Effector memory CD4-positive, alpha-beta T cell (primary cell): ENCODE data around the gene THAP7.
"Not testable (repeated sequence)": the region's sequence is repeated elsewhere in the genome, so short reads cannot be mapped to it uniquely, and the experiment has no call there.

Experiments used
- DNase-seq, 3 donors: peaks; one replicate each; pipeline ENCODE4 v3.0.0-alpha.2; 2020
- H3K27ac ChIP-seq: 2 replicates; pipeline ENCODE4 v1.7.0; 2013; ENCODE audit warnings: mild to moderate bottlenecking, low read length, moderate library complexity; ENCODE audit not compliant: insufficient read depth, poor library complexity, severe bottlenecking
- H3K27me3 ChIP-seq: replicated peaks from 2 replicates; pipeline ENCODE4 v1.7.0; 2013; ENCODE audit warnings: mild to moderate bottlenecking, low read length; ENCODE audit not compliant: insufficient read depth, control insufficient read depth, poor library complexity, severe bottlenecking
- H3K36me3 ChIP-seq: 2 replicates; pipeline ENCODE4 v1.7.0; 2013; ENCODE audit warnings: mild to moderate bottlenecking, low read length, moderate library complexity; ENCODE audit not compliant: control insufficient read depth, insufficient read depth
- H3K4me1 ChIP-seq: 2 replicates; pipeline ENCODE4 v1.7.0; 2013; ENCODE audit warnings: low read length, mild to moderate bottlenecking; ENCODE audit not compliant: control insufficient read depth, insufficient read depth, poor library complexity, severe bottlenecking
- H3K4me3 ChIP-seq: 2 replicates; pipeline ENCODE4 v1.7.0; 2013; ENCODE audit warnings: low read length, low read depth, mild to moderate bottlenecking; ENCODE audit not compliant: insufficient read depth, poor library complexity, severe bottlenecking
- H3K9me3 ChIP-seq: 2 replicates; pipeline ENCODE4 v1.7.0; 2013; ENCODE audit warnings: mild to moderate bottlenecking, low read length, moderate library complexity; ENCODE audit not compliant: control insufficient read depth

The THAP7 gene

GRCh38 chr22:21042978-21043859 is 41.3 kb upstream of the THAP7 start:
- Histone ChIP-seq H3K27me3 (no peaks in the 10 kb centered on the region), H3K4me1 (peaks cover 20% of the 10 kb centered on the region), H3K9me3 (no peaks in the 10 kb centered on the region), H3K27ac (no peak overlapping the region), H3K36me3 (no peaks in the 10 kb centered on the region), H3K4me3 (no peak overlapping the region)
- DNase-seq, result no peak

DNA sequence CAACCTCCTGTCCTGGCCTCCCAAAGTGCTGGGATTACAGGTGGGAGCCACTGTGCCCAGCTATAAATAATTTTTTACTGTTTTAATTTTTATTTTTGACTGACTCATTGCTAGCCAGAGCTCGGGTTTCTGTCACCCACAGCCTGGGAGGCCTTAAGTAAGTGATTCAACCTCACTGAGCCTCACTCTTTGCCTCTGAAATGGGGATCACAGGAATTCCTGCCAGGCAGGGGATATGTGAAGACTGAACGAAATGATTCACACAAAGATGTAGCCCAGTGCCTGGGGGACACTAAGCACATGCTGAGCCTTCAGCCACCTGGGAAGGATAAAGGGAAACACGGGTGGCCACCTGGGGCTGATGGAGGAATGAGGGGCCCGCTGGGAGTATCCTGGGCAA is 40.0 kb upstream of the THAP7 start:
- no peak for DNase-seq
- peaks cover 20% of the 10 kb centered on the region for H3K4me1 ChIP-seq

GRCh38 chr22:21039158-21039557 is 37.2 kb upstream of the THAP7 start:
- H3K4me3 ChIP-seq, H3K9me3 ChIP-seq, H3K36me3 ChIP-seq, H3K27ac ChIP-seq, H3K4me1 ChIP-seq, H3K27me3 ChIP-seq, DNase-seq: not testable (repeated sequence)

More for the DNA sequence above, 40.0 kb upstream of the THAP7 start:
- H3K36me3 ChIP-seq, result no peaks in the 10 kb centered on the region
- H3K9me3 ChIP-seq, result no peaks in the 10 kb centered on the region
- H3K4me3 ChIP-seq, result no peak overlapping the region
- no peak overlapping the region for H3K27ac ChIP-seq
- no peaks in the 10 kb centered on the region for H3K27me3 ChIP-seq

GRCh38 chr22:21038405-21038804 is 36.5 kb upstream of the THAP7 start:
- Histone ChIP-seq H3K27ac (no peak overlapping the region), H3K4me1 (no peaks in the 10 kb centered on the region), H3K9me3 (no peaks in the 10 kb centered on the region), H3K36me3 (no peaks in the 10 kb centered on the region), H3K4me3 (no peak overlapping the region), H3K27me3 (no peaks in the 10 kb centered on the region)
- no peak for DNase-seq

- peaks cover 7% of the 10 kb centered on the region for H3K4me1 ChIP-seq
- H3K36me3 ChIP-seq, result no peaks in the 10 kb centered on the region
- no peak overlapping the region for H3K27ac ChIP-seq
- H3K27me3 ChIP-seq, result peaks cover 8% of the 10 kb centered on the region
- H3K4me3 ChIP-seq, result no peak overlapping the region
- no peak for DNase-seq
- H3K9me3 ChIP-seq, result no peaks in the 10 kb centered on the region
These were observed 33.1 kb upstream of the THAP7 start for GRCh38 chr22:21034989-21035388.

DNA sequence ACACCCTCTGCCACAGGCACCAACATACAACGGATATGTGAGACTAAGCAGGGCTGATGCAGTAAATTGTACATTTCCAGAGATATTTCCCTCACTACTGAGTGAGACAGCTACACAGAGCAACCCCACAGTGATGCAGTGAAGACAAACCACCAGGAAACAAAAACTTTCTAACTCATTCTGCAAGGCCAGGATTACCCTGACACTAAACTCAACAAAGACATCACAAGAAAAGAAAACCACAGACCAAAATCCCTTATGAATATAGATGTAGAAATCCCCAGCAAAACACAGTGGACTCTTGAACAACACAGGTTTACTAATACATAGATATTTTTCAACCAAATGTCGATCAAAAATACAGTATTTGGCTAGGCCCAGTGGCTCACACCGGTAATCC is 32.0 kb upstream of the THAP7 start:
- peaks cover 7% of the 10 kb centered on the region for H3K4me1 ChIP-seq
- H3K36me3 ChIP-seq, result no peaks in the 10 kb centered on the region
- DNase-seq, result no peak
- peaks cover 8% of the 10 kb centered on the region for H3K27me3 ChIP-seq
- H3K9me3 ChIP-seq, result no peaks in the 10 kb centered on the region
- H3K27ac ChIP-seq, result no peak overlapping the region
- no peak overlapping the region for H3K4me3 ChIP-seq

DNA sequence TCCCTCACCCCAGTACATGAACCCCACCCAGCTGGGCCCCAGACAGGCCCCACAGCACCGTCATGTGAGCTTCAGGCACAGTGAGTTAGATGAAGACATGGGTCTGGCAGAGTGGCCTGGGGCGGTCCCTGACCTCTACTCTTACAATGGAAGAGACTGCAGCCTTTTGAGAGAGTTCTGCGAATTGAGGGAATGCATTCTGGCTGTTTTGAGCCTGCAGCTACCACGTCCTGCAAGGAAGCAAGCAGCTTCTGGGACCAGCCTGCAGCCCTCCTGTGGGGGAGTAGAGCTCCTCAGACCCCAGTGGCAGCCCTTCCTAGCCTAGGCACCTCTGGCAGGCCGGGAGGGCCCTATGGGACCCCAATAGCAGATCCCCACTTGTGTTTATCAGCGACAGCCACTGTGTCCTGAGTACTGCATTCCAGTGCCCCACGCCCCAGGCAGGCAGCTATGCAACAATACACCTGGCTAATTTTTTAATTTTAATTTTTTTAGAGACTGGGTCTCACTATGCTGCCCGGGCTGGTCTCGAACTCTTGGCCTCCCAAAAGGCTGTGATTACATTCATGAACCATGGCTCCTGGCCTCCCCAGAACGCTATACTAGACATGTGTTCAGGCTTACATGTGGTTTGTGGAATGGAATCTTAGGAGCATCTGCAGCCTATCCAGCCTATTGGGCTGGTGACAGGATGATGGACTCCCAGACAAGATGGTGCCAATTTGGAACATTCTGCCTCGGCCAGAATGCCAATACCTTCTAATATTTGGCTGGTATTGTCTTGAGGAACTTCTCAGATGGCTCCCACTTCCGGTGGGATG is 31.2 kb upstream of the THAP7 start:
- Histone ChIP-seq H3K27me3 (peaks cover 8% of the 10 kb centered on the region), H3K27ac (no peak overlapping the region), H3K4me3 (no peak overlapping the region), H3K4me1 (peaks cover 7% of the 10 kb centered on the region), H3K9me3 (no peaks in the 10 kb centered on the region), H3K36me3 (no peaks in the 10 kb centered on the region)
- DNase-seq, result no peak

DNA sequence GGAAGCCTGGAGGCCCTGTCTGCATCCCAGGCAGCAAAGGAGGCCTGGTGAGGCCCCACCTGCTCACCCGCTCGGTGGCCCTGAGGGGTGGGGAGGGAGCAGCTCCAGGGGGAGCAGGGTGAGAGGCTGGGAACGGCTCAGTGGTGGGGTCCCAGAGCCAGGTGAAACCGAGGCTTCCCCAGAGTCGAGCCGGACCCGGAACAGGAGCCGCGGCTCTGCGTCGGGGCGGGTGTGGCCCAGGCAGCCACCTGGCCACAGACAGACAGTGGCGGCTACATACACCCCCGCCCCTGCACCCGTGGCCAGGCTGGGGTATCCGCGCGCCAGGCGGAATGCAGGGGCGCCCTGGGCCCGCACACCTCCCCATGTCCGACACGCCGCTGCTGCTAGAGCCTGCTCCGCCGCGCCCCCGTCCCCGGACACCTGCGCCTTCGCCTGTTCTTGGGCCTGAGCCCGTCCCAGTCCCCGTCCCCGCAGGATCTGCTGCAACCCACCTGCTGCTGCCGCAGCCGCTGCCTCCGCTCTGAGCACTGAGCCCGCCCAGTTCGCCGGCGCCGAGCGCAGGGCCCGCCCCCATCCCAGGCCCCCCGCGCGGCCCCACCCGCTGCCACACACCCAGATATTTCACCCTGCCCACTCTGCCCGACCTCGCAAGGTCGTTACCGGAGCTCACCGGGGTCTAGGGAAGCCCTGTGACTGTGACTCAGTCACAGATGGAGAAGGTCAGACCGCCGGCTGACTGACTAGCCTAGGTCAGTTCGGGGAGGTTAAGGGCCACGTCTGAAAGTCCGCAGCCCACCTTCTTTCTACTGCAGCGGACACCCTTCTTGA is 30.3 kb upstream of the THAP7 start, which contains the start of gene SLC7A4:
Gene SLC7A4, minus strand, starts transcription at position 525 of the 831 bp plus-strand sequence. CDS start 749 bp downstream, outside the sequence.
- H3K4me3 ChIP-seq, result no peak within 1 kb of the TSS
- no peak for DNase-seq

DNA sequence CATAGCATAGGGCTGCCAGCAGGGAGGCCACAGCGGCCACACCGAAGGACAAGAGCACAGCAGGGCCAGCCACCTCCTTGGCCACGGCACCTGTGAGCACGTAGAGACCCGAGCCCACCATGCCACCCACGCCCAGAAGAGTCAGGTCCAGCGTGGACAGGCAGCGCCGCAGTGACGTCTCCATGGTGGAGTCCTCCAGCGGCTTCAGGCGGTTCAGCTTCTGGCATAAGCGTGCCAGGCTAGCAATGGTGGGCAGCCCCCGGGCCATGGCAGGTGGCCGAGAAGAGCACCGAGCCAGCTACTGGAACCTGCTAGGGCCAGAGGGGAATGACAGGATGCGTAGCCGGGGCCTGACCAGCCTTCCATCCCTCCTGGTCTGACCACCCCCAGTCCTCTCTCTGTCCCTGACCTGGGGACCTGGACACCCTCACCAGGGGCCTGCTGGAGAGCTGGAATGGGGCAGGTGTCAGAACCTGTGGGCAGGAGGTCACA is 29.7 kb upstream of the THAP7 start:
- no peak overlapping the region for H3K27ac ChIP-seq
- peaks cover 7% of the 10 kb centered on the region for H3K4me1 ChIP-seq
- DNase-seq, result no peak
- no peaks in the 10 kb centered on the region for H3K9me3 ChIP-seq
- H3K27me3 ChIP-seq, result peaks cover 8% of the 10 kb centered on the region
- H3K4me3 ChIP-seq, result no peak overlapping the region
- H3K36me3 ChIP-seq, result no peaks in the 10 kb centered on the region

More for the DNA sequence above, 30.3 kb upstream of the THAP7 start, which contains the start of gene SLC7A4:
- Histone ChIP-seq H3K27ac (no peak within 1 kb of the TSS), H3K27me3 (peaks cover 8% of the 10 kb centered on the region), H3K9me3 (no peaks in the 10 kb centered on the region), H3K36me3 (no peaks in the 10 kb centered on the region), H3K4me1 (peaks cover 7% of the 10 kb centered on the region)
